ENCODE data around the gene UQCRFS1. TPM values are rescaled to one million over a fixed set of nuclear protein-coding genes. Genes with fewer than 3 reads are reported as not detected.

The UQCRFS1 gene
- total RNA-seq, 1 experiment from 2014 or later, result 35.2 TPM

- Histone ChIP-seq H3K4me1 (replicated peaks; ENCODE audit: insufficient read depth) (peaks cover 14% of the 10 kb centered on the region; the same call in 1 of the 2 replicates), H3K27me3 (ENCODE audit: insufficient read depth, low read depth) (peaks cover 54% of the 10 kb centered on the region), H3F3A (ENCODE audit: insufficient read depth, low read depth) (no peaks in the 10 kb centered on the region), H3K4me3 (no peak overlapping the region), H4K20me1 (ENCODE audit: insufficient read depth) (peaks cover 13% of the 10 kb centered on the region), H3K4me2 (no peak overlapping the region), H2AFZ (no peak overlapping the region), H3K9me3 (ENCODE audit: insufficient read depth, low read depth) (no peaks in the 10 kb centered on the region), H3K36me3 (ENCODE audit: low read depth) (no peaks in the 10 kb centered on the region; the same call in 1 of the 2 replicates), H3K79me2 (ENCODE audit: low read depth) (peaks cover 19% of the 10 kb centered on the region), H3K9me2 (ENCODE audit: insufficient read depth) (no peaks in the 10 kb centered on the region), H3K27ac (no peak overlapping the region)
- no peak for TF ChIP-seq CTCF (conservative IDR thresholded peaks at IDR 0.05)
- no peak for TF ChIP-seq EZH2 (IDR thresholded peaks at IDR 0.05; ENCODE audit: low read depth)
- no peak for DNase-seq
- POLR2A ChIA-PET (ENCODE audit: unreplicated experiment), result no interaction called here
- CTCF ChIA-PET, result no interaction called here
- BruUV-seq (replicated peaks), result no TSS peak
- intact Hi-C loops (cut with micrococcal nuclease; ENCODE audit: unreplicated experiment), result no loop called here
Measured at GRCh38 chr19:29216021-29216420, 3.1 kb upstream of the UQCRFS1 start.

GRCh38 chr19:29215322-29215845 is 2.4 kb upstream of the UQCRFS1 start:
- Histone ChIP-seq H3K4me1 (replicated peaks; ENCODE audit: insufficient read depth) (peaks cover 14% of the 10 kb centered on the region; the same call in 1 of the 2 replicates), H3K4me2 (no peak overlapping the region), H3K4me3 (no peak overlapping the region), H2AFZ (no peak overlapping the region), H3K27me3 (ENCODE audit: insufficient read depth, low read depth) (peaks cover 48% of the 10 kb centered on the region), H3F3A (ENCODE audit: insufficient read depth, low read depth) (no peaks in the 10 kb centered on the region), H3K9me2 (ENCODE audit: insufficient read depth) (no peaks in the 10 kb centered on the region), H3K36me3 (ENCODE audit: low read depth) (no peaks in the 10 kb centered on the region; the same call in 1 of the 2 replicates), H4K20me1 (ENCODE audit: insufficient read depth) (peaks cover 18% of the 10 kb centered on the region), H3K79me2 (ENCODE audit: low read depth) (peaks cover 25% of the 10 kb centered on the region), H3K27ac (no peak overlapping the region), H3K9me3 (ENCODE audit: insufficient read depth, low read depth) (no peaks in the 10 kb centered on the region)
- TF ChIP-seq EZH2 (IDR thresholded peaks at IDR 0.05; ENCODE audit: low read depth), result no peak
- TF ChIP-seq CTCF (conservative IDR thresholded peaks at IDR 0.05), result no peak
- intact Hi-C loops (cut with micrococcal nuclease; ENCODE audit: unreplicated experiment), result no loop called here
- POLR2A ChIA-PET (ENCODE audit: unreplicated experiment), result no interaction called here
- CTCF ChIA-PET, result no interaction called here
- no TSS peak for BruUV-seq (replicated peaks)
- no peak for DNase-seq

GRCh38 chr19:29214411-29214810 is 1.5 kb upstream of the UQCRFS1 start:
- no peak for DNase-seq
- Histone ChIP-seq H4K20me1 (ENCODE audit: insufficient read depth) (peaks cover 27% of the 10 kb centered on the region), H3F3A (ENCODE audit: insufficient read depth, low read depth) (peaks cover 3% of the 10 kb centered on the region; the same call in 1 of the 2 replicates), H3K9me3 (ENCODE audit: insufficient read depth, low read depth) (no peaks in the 10 kb centered on the region), H2AFZ (no peak overlapping the region), H3K4me2 (no peak overlapping the region), H3K27ac (no peak overlapping the region), H3K36me3 (ENCODE audit: low read depth) (peaks cover 6% of the 10 kb centered on the region), H3K9me2 (ENCODE audit: insufficient read depth) (no peaks in the 10 kb centered on the region), H3K4me3 (no peak overlapping the region), H3K4me1 (replicated peaks; ENCODE audit: insufficient read depth) (peaks cover 14% of the 10 kb centered on the region; the same call in 1 of the 2 replicates), H3K79me2 (ENCODE audit: low read depth) (peaks cover 35% of the 10 kb centered on the region), H3K27me3 (ENCODE audit: insufficient read depth, low read depth) (peaks cover 38% of the 10 kb centered on the region)
- ChIA-PET POLR2A (ENCODE audit: unreplicated experiment) (no interaction called here), CTCF (no interaction called here)
- BruUV-seq (replicated peaks), result no TSS peak
- TF ChIP-seq CTCF (conservative IDR thresholded peaks at IDR 0.05) (no peak), EZH2 (IDR thresholded peaks at IDR 0.05; ENCODE audit: low read depth) (no peak)
- intact Hi-C loops (cut with micrococcal nuclease; ENCODE audit: unreplicated experiment), result no loop called here

All from PC-9 (cell line).